HepG2 (cell line): ENCODE measurements around the gene SLBP. TPM values are rescaled to one million over a fixed set of nuclear protein-coding genes. Genes with fewer than 3 reads are reported as not detected.

Source experiments
- BORCS8-MEF2B ChIP-seq: sonication (generic); formaldehyde crosslinking; IDR thresholded peaks from 2 replicates; pipeline ENCODE4 v1.8.0; 2022; ENCODE audit warnings: mild to moderate bottlenecking, missing genetic modification reagents
- CBFB ChIP-seq: sonication (generic); formaldehyde crosslinking; IDR thresholded peaks from 2 replicates; pipeline ENCODE4 v1.4.0; 2020; ENCODE audit warnings: missing genetic modification reagents
- CBX5 ChIP-seq: sonication (generic); formaldehyde crosslinking; IDR thresholded peaks from 2 replicates; pipeline ENCODE4 v1.4.0; 2020; ENCODE audit warnings: missing genetic modification reagents, borderline replicate concordance
- KAT2B ChIP-seq: fragments of 150-350 bp; IDR thresholded peaks from 2 replicates; pipeline ENCODE4 v1.6.1; 2014; ENCODE audit warnings: low read depth, low read length, borderline replicate concordance
- KAT7 ChIP-seq: IDR thresholded peaks from 2 replicates; pipeline ENCODE4 v1.6.1; 2018; ENCODE audit warnings: borderline replicate concordance, missing compliant biosample characterization
- MAZ ChIP-seq, 2 experiments: sonication (generic) in 1 of 2; formaldehyde crosslinking in 1 of 2; IDR thresholded peaks; 2 replicates each; pipeline versions ENCODE4 v1.5.0 to v1.6.1; 2012 to 2020; ENCODE audit warnings: low read depth in 2 of 2, mild to moderate bottlenecking in 2 of 2, borderline replicate concordance in 1 of 2, improper control_type of control experiment in 1 of 2, low read length in 1 of 2, missing genetic modification reagents in 1 of 2, moderate library complexity in 1 of 2
- REPIN1 ChIP-seq: sonication (generic); formaldehyde crosslinking; IDR thresholded peaks from 2 replicates; pipeline ENCODE4 v1.8.0; 2022; ENCODE audit warnings: missing genetic modification reagents, low read depth, mild to moderate bottlenecking, borderline replicate concordance
- STAG1 ChIP-seq: sonication (generic); formaldehyde crosslinking; IDR thresholded peaks from 2 replicates; pipeline ENCODE4 v1.4.0; 2020; ENCODE audit warnings: missing genetic modification reagents
- TCF12 ChIP-seq, 2 experiments: fragments of 450-650 bp in 1 of 2; sonication (generic) in 1 of 2; formaldehyde crosslinking in 1 of 2; IDR thresholded peaks; 2 replicates each; pipeline versions ENCODE4 v1.6.1 to v1.8.0; 2017 to 2022; ENCODE audit warnings: antibody characterized with exemption in 1 of 2, mild to moderate bottlenecking in 1 of 2, missing genetic modification reagents in 1 of 2, moderate library complexity in 1 of 2
- ZSCAN20 ChIP-seq: sonication (generic); formaldehyde crosslinking; IDR thresholded peaks from 2 replicates; pipeline ENCODE4 v1.4.0; 2020; ENCODE audit warnings: missing genetic modification reagents, mild to moderate bottlenecking, borderline replicate concordance
- ZZZ3 ChIP-seq: sonication (generic); formaldehyde crosslinking; IDR thresholded peaks from 2 replicates; pipeline ENCODE4 v1.4.0; 2020; ENCODE audit warnings: missing genetic modification reagents, mild to moderate bottlenecking, borderline replicate concordance
- polyA plus RNA-seq, 8 experiments: library from polyadenylated mRNA; depleted of rRNA in 3 of 8; stranded (reverse) in 7 of 8; unstranded in 1 of 8; fragments of >200 nt; fragmentation: Illumina TruSeq in 4 of 8; extraction: Trizol in 4 of 8; gene quantifications; 2 replicates each; pipeline versions ENCODE4 v1.2.1 to v1.2.3, GENCODE V29; 2011 to 2016; ENCODE audit warnings: low read depth in 4 of 8, missing spikeins in 1 of 8, mixed read lengths in 1 of 8; ENCODE audit not compliant: insufficient read depth in 1 of 8
- total RNA-seq, 5 experiments: library from RNA; depleted of rRNA; stranded (reverse); fragments of >200 nt; fragmentation: Illumina TruSeq; extraction: Trizol; gene quantifications; 2 replicates each; pipeline ENCODE4 v1.2.3, GENCODE V29; 2016; ENCODE audit warnings: low read depth in 1 of 5
- TF ChIP-seq, protein P1 (sequence below): sonication (generic); formaldehyde crosslinking; IDR thresholded peaks from 2 replicates; pipeline ENCODE4 v1.8.1; 2023; ENCODE audit warnings: mild to moderate bottlenecking, missing genetic modification reagents
- TF ChIP-seq, protein P2 (sequence below): IDR thresholded peaks from 2 replicates; pipeline ENCODE4 v1.6.1; 2016; ENCODE audit warnings: low read depth, missing genetic modification reagents, missing compliant biosample characterization

The SLBP gene
- total and polyA plus RNA-seq, 2 of the 13 experiments (the other 11 are each of a cell fraction or from before 2014, with no cell fraction given) = 43.9 to 104 TPM

GRCh38 chr4:1746265-1746691 lies 34.2 kb upstream of the SLBP start (continued):
- peak; percentile 50; the same call in 1 of the 2 replicates for TF ChIP-seq KAT7 (CRISPR knock-in tag)
- TF ChIP-seq ZSCAN20 (CRISPR knock-in tag) = no peak
- TF ChIP-seq CBFB (CRISPR knock-in tag) = 0 out of 2 replicates have a peak, but pooled peaks have one; percentile 21
- no peak for TF ChIP-seq KAT2B
- peak; percentile 49; the same call in 1 of the 2 replicates for TF ChIP-seq REPIN1 (CRISPR knock-in tag)
- peak; percentile 79; the same call in 1 of the 2 replicates for TF ChIP-seq CBX5 (CRISPR knock-in tag)
- TF ChIP-seq, protein P1, sequence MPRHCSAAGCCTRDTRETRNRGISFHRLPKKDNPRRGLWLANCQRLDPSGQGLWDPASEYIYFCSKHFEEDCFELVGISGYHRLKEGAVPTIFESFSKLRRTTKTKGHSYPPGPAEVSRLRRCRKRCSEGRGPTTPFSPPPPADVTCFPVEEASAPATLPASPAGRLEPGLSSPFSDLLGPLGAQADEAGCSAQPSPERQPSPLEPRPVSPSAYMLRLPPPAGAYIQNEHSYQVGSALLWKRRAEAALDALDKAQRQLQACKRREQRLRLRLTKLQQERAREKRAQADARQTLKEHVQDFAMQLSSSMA (CRISPR knock-in tag) = 0 out of 2 replicates have a peak, but pooled peaks have one; percentile 64
- TF ChIP-seq TCF12 (IDR thresholded peaks at IDR 0.05) = no peak
- no peak for TF ChIP-seq TCF12 (CRISPR knock-in tag; IDR thresholded peaks at IDR 0.05)
- TF ChIP-seq STAG1 (CRISPR knock-in tag) = peak; percentile 92
- TF ChIP-seq, protein P2, sequence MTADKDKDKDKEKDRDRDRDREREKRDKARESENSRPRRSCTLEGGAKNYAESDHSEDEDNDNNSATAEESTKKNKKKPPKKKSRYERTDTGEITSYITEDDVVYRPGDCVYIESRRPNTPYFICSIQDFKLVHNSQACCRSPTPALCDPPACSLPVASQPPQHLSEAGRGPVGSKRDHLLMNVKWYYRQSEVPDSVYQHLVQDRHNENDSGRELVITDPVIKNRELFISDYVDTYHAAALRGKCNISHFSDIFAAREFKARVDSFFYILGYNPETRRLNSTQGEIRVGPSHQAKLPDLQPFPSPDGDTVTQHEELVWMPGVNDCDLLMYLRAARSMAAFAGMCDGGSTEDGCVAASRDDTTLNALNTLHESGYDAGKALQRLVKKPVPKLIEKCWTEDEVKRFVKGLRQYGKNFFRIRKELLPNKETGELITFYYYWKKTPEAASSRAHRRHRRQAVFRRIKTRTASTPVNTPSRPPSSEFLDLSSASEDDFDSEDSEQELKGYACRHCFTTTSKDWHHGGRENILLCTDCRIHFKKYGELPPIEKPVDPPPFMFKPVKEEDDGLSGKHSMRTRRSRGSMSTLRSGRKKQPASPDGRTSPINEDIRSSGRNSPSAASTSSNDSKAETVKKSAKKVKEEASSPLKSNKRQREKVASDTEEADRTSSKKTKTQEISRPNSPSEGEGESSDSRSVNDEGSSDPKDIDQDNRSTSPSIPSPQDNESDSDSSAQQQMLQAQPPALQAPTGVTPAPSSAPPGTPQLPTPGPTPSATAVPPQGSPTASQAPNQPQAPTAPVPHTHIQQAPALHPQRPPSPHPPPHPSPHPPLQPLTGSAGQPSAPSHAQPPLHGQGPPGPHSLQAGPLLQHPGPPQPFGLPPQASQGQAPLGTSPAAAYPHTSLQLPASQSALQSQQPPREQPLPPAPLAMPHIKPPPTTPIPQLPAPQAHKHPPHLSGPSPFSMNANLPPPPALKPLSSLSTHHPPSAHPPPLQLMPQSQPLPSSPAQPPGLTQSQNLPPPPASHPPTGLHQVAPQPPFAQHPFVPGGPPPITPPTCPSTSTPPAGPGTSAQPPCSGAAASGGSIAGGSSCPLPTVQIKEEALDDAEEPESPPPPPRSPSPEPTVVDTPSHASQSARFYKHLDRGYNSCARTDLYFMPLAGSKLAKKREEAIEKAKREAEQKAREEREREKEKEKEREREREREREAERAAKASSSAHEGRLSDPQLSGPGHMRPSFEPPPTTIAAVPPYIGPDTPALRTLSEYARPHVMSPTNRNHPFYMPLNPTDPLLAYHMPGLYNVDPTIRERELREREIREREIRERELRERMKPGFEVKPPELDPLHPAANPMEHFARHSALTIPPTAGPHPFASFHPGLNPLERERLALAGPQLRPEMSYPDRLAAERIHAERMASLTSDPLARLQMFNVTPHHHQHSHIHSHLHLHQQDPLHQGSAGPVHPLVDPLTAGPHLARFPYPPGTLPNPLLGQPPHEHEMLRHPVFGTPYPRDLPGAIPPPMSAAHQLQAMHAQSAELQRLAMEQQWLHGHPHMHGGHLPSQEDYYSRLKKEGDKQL (CRISPR knock-in tag) = 0 out of 2 replicates have a peak, but pooled peaks have one; percentile 12
- TF ChIP-seq MAZ (IDR thresholded peaks at IDR 0.05; ENCODE audit: borderline replicate concordance, low read depth, low read length) = peak; percentile 51; the same call in 1 of the 2 replicates
- TF ChIP-seq MAZ (CRISPR knock-in tag; IDR thresholded peaks at IDR 0.05; ENCODE audit: low read depth) = 0 out of 2 replicates have a peak, but pooled peaks have one; percentile 39
- 0 out of 2 replicates have a peak, but pooled peaks have one; percentile 37 for TF ChIP-seq ZZZ3 (CRISPR knock-in tag)
- TF ChIP-seq BORCS8-MEF2B (CRISPR knock-in tag) = 0 out of 2 replicates have a peak, but pooled peaks have one; percentile 38
